HG03432 (cell line): ENCODE results near the gene PCDHB3.
"Not testable (repeated sequence)": the region's sequence is repeated elsewhere in the genome, so short reads cannot be mapped to it uniquely, and the experiment has no call there.

Source experiments
- ATAC-seq: cut with Tn5 transposase; IDR thresholded peaks from one replicate; pipeline ENCODE4 v1.9.1; 2021; ENCODE audit warnings: mild to moderate bottlenecking, moderate library complexity; ENCODE audit not compliant: unreplicated experiment

The PCDHB3 gene

DNA sequence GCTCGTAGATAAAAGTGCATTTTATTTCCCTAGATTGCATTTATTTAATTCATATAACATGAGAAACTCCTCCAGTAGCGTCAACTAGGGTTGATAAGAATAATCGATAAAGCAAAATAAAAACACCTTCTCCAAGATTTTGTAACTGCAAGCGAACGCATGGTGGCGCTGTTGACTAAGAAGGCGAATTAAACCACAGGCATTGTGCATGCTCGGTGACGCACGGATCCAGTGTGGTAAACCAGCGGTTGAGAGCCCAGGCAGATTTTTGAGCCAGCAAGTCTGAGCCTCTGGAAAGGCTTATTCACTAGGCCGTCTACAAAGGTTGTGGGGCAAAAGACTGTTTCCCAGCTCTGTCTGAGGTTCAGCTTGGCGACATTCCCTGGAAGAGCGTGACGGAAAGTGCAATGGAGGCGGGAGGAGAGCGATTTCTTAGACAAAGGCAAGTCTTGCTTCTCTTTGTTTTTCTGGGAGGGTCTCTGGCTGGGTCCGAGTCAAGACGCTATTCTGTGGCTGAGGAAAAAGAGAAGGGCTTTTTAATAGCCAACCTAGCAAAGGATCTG, at the start of gene PCDHB3:
Gene PCDHB3 (plus strand): TSS at position 231 of the 563 bp plus-strand sequence. CDS start 177 bp downstream, at position 408.
- no peak for ATAC-seq

DNA sequence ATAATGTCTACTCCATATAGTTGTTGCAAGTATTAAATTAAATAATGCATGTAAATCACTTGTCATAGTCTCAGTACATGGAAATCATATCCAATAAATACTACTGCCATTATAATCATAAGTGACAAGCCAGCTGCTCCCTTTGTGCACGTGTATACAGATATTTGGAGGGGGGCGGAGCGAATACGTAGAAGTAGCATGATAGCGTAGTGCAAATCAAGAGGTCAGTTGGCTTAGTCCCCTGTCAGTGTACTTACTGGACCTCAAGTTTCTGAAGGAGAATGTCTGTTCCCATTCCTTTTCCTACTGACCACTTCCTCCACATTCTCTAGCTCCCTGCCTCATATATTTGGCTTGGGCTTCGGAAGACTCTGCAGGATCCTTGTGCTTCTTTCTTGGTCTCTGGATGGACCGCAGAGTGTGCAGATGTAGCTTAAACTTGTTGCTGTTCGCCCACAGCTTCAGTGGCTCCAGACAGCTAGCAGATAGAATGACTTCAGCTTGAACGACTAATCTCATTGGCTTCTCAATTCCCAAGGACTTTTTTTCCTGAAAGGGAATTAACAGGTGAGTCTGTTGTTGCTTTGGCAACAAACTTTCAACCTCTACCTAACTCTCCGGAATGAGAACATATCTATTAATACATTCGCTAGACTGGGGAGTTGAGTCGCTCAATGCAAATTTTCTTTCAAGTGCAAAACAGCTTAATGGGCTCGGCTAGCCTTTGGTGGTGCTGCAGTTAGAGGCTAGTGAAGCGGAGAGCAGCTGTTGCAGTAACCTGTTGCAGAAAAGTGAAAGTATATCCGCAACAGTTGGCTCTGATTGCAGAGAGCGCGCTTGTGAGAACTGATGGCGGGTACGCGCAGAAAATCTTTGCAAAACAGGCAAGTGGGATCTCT, 49.4 kb upstream of the PCDHB3 start, which contains the start of gene PCDHB1:
Gene PCDHB1 (plus strand): TSS at position 753 of the 899 bp plus-strand sequence. CDS start 97 bp downstream, at position 850.
- no peak for ATAC-seq

DNA sequence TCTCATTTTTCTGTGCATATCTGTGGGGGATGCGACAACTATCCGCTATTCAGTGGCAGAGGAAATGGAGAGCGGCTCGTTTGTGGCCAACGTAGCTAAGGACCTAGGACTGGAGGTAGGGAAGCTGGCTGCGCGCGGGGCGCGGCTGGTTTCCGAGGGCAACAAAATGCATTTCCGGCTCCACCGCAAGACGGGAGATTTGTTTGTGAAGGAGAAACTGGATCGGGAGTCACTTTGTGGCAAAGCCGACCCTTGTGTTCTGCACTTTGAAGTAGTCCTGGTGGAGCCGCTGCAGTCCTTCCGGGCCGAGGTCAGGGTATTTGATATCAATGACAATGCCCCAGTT, 48.8 kb upstream of the PCDHB3 start:
- no peak for ATAC-seq

DNA sequence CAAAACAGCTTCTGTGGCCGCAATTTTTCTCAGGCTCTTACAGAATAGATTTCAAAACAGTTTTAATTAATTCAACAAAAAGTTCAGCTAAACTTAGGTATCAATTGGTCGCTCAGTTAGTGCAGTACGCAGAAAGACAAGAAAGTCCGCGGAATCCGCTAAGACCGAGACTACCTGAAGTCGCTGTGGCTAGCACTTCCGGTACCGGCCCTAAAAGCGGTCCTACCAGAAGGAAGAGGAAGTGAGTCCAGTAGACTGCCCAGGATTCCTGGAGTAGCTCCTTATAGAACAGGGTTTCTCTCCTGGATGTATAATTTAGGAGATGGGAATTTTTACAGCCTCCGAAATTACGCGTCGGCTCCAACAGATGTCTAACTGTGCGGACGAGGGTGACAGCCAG, 22.4 kb upstream of the PCDHB3 start:
- ATAC-seq: no peak

DNA sequence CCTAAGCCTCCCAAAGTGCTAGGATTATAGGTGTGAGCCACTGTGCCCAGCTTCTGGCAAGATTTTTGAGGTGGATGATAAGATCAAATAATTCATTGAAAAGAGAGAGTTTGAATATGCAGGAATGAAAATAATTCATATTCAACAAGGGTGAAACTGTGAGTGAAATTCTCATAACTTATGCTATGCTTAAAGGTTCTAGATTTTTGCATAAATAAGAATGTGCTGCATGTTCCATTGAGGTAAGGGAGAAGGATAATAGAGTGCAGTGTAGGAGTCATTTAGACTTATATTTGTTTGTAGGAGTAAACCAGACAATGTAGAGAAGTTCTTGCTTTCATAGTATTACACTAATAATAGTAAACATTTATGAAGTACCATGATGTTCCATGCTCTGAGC, 18.0 kb upstream of the PCDHB3 start:
- no peak for ATAC-seq

DNA sequence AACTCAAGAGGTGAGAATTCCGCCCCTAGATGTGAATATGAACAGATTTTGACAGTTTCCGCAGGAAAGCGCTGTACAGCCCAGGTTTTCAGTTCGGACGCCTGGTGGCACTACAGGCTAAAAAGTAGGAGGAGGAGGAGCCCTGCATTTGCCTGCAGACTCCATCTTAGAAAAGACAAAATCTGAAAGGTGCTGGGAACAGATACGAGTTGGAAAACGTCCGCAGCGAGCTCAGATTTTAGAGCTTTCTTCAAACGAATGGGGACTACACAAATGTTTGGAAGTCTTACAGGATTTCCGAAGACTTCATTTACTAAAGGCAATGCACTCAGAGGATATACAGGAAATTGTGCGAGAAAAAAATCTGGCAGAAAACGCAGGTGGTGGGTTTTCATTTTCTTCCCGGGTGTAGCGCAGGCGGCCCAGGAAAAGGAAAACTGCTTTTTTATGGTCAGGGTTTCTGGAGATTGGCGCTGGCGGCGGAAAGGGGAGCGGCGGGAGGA, 15.7 kb upstream of the PCDHB3 start:
- no peak for ATAC-seq

DNA sequence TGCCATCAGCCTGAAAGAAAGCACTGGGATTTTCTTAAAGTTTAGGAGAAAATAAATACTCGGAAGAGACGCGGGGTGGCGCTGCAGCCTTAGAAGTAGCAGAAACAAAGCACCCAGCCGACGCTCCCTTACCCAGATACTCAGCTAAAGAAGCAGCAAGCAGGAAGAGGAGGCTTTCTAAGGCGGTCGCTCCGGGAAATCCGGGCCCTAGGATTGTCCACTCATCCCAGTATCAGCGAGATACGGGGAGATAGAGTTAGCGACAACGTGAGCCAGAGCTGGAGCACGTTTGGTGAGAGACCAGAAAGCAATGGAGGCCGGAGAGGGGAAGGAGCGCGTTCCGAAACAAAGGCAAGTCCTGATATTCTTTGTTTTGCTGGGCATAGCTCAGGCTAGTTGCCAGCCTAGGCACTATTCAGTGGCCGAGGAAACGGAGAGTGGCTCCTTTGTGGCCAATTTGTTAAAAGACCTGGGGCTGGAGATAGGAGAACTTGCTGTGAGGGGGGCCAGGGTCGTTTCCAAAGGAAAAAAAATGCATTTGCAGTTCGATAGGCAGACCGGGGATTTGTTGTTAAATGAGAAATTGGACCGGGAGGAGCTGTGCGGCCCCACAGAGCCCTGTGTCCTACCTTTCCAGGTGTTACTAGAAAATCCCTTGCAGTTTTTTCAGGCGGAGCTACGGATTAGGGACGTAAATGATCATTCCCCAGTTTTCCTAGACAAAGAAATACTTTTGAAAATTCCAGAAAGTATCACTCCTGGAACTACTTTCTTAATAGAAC, 5.6 kb upstream of the PCDHB3 start, which contains the start of gene PCDHB2:
Gene PCDHB2 (plus strand): TSS at position 135 of the 782 bp plus-strand sequence. CDS start 176 bp downstream, at position 311.
- ATAC-seq: no peak

DNA sequence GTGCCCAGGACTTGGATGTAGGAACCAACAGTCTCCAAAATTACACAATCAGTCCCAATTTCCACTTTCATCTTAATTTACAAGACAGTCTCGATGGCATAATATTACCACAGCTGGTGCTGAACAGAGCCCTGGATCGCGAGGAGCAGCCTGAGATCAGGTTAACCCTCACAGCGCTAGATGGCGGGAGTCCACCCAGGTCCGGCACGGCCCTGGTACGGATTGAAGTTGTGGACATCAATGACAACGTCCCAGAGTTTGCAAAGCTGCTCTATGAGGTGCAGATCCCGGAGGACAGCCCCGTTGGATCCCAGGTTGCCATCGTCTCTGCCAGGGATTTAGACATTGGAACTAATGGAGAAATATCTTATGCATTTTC, 5.0 kb upstream of the PCDHB3 start:
- ATAC-seq: no peak

DNA sequence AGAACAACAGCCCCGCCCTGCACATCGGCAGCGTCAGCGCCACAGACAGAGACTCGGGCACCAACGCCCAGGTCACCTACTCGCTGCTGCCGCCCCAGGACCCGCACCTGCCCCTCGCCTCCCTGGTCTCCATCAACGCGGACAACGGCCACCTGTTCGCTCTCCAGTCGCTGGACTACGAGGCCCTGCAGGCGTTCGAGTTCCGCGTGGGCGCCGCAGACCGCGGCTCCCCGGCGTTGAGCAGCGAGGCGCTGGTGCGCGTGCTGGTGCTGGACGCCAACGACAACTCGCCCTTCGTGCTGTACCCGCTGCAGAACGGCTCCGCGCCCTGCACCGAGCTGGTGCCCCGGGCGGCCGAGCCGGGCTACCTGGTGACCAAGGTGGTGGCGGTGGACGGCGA, 4.1 kb upstream of the PCDHB3 start:
- not testable (repeated sequence) for ATAC-seq

DNA sequence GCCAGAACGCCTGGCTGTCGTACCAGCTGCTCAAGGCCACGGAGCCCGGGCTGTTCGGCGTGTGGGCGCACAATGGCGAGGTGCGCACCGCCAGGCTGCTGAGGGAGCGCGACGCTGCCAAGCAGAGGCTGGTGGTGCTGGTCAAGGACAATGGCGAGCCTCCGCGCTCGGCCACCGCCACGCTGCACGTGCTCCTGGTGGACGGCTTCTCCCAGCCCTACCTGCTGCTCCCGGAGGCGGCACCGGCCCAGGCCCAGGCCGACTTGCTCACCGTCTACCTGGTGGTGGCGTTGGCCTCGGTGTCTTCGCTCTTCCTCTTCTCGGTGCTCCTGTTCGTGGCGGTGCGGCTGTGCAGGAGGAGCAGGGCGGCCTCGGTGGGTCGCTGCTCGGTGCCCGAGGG, 3.7 kb upstream of the PCDHB3 start:
- ATAC-seq: not testable (repeated sequence)

DNA sequence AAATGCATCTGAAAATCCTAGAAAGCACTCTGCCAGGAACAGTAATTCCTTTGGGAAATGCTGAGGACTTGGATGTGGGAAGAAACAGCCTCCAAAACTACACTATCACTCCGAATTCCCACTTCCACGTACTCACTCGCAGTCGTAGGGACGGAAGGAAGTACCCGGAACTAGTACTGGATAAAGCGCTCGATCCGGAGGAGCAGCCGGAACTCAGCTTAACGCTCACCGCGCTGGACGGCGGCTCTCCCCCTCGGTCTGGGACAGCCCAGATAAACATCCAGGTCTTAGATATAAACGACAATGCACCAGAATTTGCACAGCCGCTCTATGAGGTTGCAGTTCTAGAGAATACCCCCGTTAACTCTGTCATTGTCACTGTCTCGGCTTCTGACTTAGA, 786 bp downstream of the PCDHB3 start:
- ATAC-seq: no peak

DNA sequence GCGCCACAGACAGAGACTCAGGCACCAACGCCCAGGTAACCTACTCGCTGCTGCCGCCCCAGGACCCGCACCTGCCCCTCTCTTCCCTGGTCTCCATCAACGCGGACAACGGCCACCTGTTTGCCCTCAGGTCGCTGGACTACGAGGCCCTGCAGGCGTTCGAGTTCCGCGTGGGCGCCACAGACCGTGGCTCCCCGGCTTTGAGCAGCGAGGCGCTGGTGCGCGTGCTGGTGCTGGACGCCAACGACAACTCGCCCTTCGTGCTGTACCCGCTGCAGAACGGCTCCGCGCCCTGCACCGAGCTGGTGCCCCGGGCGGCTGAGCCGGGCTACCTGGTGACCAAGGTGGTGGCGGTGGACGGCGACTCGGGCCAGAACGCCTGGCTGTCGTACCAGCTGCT, 1.8 kb downstream of the PCDHB3 start:
- not testable (repeated sequence) for ATAC-seq

DNA sequence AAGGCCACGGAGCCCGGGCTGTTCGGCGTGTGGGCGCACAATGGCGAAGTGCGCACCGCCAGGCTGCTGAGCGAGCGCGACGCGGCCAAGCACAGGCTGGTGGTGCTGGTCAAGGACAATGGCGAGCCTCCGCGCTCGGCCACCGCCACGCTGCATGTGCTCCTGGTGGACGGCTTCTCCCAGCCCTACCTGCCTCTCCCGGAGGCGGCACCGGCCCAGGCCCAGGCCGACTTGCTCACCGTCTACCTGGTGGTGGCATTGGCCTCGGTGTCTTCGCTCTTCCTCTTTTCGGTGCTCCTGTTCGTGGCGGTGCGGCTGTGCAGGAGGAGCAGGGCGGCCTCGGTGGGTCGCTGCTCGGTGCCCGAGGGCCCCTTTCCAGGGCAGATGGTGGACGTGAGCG, 2.2 kb downstream of the PCDHB3 start:
- ATAC-seq: not testable (repeated sequence)

DNA sequence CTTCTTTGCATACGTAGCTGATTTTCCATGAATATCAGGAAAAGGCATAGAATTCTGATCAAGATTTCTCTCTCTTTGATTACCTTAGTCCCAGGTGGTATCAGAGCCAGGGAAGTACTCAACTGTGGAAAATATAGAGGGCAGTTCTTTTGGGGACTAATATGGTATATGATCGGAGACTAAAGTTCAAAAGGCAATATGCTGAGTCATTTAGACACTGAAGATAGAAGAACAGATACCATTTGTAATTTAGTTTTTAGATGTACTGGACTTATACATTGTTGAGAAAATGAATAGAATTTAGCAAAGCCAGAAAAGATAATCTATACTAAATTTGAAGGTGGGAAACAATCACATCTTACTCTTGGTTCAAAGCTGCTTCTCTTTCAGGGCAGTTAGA, 5.1 kb downstream of the PCDHB3 start:
- no peak for ATAC-seq

DNA sequence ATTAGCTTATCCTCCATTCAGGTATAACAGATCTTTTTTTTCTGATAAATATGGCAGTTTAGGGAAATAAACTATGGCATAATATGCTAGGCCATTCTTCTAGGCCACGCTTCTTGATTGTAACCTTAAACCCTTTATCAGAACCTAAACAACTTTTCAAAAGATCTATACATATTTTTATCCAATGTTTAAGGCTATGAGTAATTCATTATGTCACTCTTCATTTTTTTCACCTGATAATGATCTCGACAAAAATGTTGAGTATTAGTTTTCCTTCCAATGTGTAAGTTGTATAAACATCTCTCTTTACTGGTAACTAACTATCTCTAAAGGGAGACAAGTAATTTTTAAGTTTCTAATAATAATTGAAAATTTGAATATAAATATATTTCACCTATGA, 19.0 kb downstream of the PCDHB3 start:
- no peak for ATAC-seq

DNA sequence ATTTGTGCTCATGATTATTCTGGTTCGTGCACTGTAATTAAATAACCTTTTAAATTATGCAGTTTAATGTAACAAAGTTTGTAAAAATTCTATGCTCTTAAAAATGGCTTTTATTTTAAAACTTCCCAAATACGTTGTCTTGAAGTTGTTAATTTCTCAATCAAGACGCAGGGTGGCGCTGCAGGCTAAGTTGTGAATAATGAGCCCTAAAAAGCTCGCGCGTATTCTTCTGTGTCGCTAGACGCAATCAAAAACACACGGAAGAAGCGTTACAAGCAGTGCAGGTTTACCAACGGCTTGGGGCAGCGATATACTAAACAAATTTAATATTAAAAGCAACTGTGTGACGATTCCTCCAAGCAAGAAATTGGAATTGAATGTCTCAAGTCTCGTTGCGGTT, 21.3 kb downstream of the PCDHB3 start, which contains the start of gene PCDHB4:
Gene PCDHB4 (plus strand): TSS at position 256 of the 400 bp plus-strand sequence. CDS start 181 bp downstream, outside the sequence.
- ATAC-seq: no peak

DNA sequence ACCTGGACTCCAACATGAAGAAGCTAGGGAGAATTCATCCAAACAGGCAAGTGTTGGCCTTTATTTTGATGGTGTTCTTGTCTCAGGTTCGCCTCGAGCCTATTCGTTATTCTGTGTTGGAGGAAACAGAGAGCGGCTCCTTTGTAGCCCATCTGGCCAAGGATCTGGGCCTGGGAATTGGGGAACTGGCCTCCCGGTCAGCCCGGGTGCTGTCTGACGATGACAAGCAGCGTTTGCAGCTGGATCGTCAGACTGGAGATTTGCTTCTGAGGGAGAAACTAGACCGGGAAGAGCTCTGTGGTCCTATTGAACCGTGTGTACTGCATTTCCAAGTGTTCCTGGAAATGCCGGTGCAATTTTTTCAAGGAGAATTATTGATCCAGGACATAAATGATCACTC, 21.7 kb downstream of the PCDHB3 start:
- no peak for ATAC-seq

DNA sequence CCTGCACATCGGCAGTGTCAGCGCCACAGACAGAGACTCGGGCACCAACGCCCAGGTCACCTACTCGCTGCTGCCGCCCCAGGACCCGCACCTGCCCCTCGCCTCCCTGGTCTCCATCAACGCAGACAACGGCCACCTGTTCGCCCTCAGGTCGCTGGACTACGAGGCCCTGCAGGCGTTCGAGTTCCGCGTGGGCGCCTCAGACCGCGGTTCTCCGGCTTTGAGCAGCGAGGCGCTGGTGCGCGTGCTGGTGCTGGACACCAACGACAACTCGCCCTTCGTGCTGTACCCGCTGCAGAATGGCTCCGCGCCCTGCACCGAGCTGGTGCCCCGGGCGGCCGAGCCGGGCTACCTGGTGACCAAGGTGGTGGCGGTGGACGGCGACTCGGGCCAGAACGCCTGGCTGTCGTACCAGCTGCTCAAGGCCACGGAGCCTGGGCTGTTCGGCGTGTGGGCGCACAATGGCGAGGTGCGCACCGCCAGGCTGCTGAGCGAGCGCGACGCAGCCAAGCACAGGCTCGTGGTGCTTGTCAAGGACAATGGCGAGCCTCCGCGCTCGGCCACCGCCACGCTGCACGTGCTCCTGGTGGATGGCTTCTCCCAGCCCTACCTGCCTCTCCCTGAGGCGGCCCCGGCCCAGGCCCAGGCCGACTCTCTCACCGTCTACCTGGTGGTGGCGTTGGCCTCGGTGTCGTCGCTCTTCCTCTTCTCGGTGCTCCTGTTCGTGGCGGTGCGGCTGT, 23.3 kb downstream of the PCDHB3 start:
- not testable (repeated sequence) for ATAC-seq

DNA sequence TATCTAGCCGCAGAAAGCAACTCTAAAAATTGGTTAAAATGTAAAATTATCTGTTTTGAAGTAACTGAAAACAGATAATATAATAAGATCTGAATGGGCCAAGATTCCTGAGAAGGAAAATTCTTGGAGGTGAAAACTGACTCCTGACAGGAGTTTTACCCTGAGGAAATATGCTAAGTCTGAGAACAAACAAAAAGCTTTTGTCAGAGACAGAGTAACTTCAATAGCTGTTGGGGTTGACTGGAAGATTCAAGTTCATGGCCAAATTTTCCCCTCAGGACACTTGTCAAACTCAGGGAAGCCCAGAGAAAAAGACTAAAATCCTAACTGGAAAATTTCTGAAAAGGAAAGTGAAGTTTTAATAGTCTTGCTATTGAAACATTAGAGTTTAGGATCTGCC, 27.0 kb downstream of the PCDHB3 start:
- no peak for ATAC-seq

DNA sequence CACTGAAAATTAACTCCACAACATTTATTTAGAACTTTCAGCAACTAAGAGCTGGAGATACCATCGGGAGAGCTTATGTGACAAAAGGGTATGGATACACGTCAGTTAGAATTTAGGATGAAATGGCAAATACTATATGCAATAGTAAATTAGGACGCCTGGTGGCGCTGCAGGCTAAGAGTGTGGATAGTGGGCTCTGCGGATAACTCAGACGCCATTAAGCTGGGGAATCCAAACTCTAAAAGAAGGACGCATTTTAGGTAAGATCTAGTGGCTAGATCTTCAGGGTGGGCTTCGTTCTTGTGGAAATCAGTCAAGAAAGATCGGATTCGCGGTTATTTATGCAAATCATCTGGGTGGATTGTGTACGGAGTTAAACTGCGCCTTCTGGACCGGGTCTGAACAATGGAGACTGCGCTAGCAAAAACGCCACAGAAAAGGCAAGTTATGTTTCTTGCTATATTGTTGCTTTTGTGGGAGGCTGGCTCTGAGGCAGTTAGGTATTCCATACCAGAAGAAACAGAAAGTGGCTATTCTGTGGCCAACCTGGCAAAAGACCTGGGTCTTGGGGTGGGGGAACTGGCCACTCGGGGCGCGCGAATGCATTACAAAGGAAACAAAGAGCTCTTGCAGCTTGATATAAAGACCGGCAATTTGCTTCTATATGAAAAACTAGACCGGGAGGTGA, 34.9 kb downstream of the PCDHB3 start, which contains the start of gene PCDHB5:
Gene PCDHB5 (plus strand): TSS at position 177 of the 688 bp plus-strand sequence. CDS start 229 bp downstream, at position 406.
- no peak for ATAC-seq
